ENCODE data around the gene LIPC.

- TF ChIP-seq CTCF (optimal IDR thresholded peaks at IDR 0.05 in 1 of 3, IDR thresholded peaks at IDR 0.05 in 1 of 3, conservative IDR thresholded peaks at IDR 0.05 in 1 of 3; ENCODE audit: extremely low read depth in 1 of 3, insufficient read depth in 2 of 3, low read length in 3 of 3) (no peak), EZH2 (IDR thresholded peaks at IDR 0.05; ENCODE audit: low read length) (no peak)
These were observed 36.1 kb downstream of the LIPC start for GRCh38 chr15:58467722-58468423.
